ENCODE results near the gene PMEL. TPM values are rescaled to one million over a fixed set of nuclear protein-coding genes. Genes with fewer than 3 reads are reported as not detected.

The PMEL gene
- total RNA-seq, 1 experiment from 2014 or later = 1.2 TPM

DNA sequence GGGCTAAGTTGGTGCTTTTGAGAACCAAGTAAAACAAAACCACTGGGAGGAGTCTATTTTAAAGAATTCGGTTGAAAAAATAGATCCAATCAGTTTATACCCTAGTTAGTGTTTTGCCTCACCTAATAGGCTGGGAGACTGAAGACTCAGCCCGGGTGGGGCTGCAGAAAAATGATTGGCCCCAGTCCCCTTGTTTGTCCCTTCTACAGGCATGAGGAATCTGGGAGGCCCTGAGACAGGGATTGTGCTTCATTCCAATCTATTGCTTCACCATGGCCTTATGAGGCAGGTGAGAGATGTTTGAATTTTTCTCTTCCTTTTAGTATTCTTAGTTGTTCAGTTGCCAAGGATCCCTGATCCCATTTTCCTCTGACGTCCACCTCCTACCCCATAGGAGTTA lies 6.2 kb upstream of the PMEL start:
- intact Hi-C loops (cut with micrococcal nuclease; ENCODE audit: unreplicated experiment) (no loop called here), in situ Hi-C loops (cut with HindIII; ENCODE audit: low pct_unique_long_range_greater_than_20kb, low sequenced_read_pairs) (no loop called here)
- no TSS peak for BruUV-seq (replicated peaks)
- TF ChIP-seq SIN3A (IDR thresholded peaks at IDR 0.05; ENCODE audit: borderline replicate concordance, insufficient read depth, low read depth, low read length) (no peak), POLR2AphosphoS5 (IDR thresholded peaks at IDR 0.05; ENCODE audit: low read depth, low read length) (no peak), TCF7L2 (IDR thresholded peaks at IDR 0.05; ENCODE audit: low read depth, low read length) (no peak)
- Histone ChIP-seq H3K4me3 (ENCODE audit: low read depth in 2 of 2, low read length in 2 of 2) (no peak overlapping the region), H3K36me3 (ENCODE audit: control insufficient read depth, insufficient read depth, low read length) (peaks cover 8% of the 10 kb centered on the region), H3K27me3 (ENCODE audit: control insufficient read depth, insufficient read depth, low read length) (no peaks in the 10 kb centered on the region), H3K27ac (ENCODE audit: low read length) (no peak overlapping the region; the same call in 1 of the 2 replicates), H3K9me3 (ENCODE audit: control insufficient read depth, insufficient read depth, low read depth, low read length) (no peaks in the 10 kb centered on the region), H3K4me1 (ENCODE audit: control insufficient read depth, insufficient read depth, low read length) (peaks cover 25% of the 10 kb centered on the region)
- ATAC-seq (no peak), DNase-seq (ENCODE audit: low read depth, low spot score) (no peak)
- ChIA-PET CTCF (no interaction called here), POLR2A (no interaction called here)

DNA sequence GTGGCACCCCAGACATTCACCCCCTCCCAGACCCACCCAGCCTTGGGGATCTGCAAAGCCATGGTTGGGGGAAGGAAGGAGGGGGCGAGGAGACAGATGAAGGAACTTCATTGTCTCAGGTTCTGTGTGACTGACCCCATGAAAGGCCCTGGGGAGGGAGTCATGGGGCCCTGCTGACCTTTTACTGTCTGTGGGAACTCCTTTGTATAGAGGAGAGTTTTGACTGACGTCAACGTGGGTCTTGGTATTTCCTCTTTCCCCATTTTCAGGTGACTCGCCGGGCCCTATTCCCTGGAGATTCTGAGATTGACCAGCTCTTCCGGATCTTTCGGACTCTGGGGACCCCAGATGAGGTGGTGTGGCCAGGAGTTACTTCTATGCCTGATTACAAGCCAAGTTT lies 4.9 kb upstream of the PMEL start:
- intact Hi-C loops (cut with micrococcal nuclease; ENCODE audit: unreplicated experiment) = no loop called here
- BruUV-seq (replicated peaks) = no TSS peak
- in situ Hi-C loops (cut with HindIII; ENCODE audit: low pct_unique_long_range_greater_than_20kb, low sequenced_read_pairs) = no loop called here

More for the DNA sequence above, 4.9 kb upstream of the PMEL start:
- Histone ChIP-seq H3K9me3 (ENCODE audit: control insufficient read depth, insufficient read depth, low read depth, low read length) (no peaks in the 10 kb centered on the region), H3K36me3 (ENCODE audit: control insufficient read depth, insufficient read depth, low read length) (peaks cover 11% of the 10 kb centered on the region), H3K4me1 (ENCODE audit: control insufficient read depth, insufficient read depth, low read length) (peaks cover 31% of the 10 kb centered on the region), H3K4me3 (ENCODE audit: low read depth in 2 of 2, low read length in 2 of 2) (no peak overlapping the region), H3K27me3 (ENCODE audit: control insufficient read depth, insufficient read depth, low read length) (no peaks in the 10 kb centered on the region), H3K27ac (ENCODE audit: low read length) (no peak overlapping the region)
- TF ChIP-seq, protein P1, sequence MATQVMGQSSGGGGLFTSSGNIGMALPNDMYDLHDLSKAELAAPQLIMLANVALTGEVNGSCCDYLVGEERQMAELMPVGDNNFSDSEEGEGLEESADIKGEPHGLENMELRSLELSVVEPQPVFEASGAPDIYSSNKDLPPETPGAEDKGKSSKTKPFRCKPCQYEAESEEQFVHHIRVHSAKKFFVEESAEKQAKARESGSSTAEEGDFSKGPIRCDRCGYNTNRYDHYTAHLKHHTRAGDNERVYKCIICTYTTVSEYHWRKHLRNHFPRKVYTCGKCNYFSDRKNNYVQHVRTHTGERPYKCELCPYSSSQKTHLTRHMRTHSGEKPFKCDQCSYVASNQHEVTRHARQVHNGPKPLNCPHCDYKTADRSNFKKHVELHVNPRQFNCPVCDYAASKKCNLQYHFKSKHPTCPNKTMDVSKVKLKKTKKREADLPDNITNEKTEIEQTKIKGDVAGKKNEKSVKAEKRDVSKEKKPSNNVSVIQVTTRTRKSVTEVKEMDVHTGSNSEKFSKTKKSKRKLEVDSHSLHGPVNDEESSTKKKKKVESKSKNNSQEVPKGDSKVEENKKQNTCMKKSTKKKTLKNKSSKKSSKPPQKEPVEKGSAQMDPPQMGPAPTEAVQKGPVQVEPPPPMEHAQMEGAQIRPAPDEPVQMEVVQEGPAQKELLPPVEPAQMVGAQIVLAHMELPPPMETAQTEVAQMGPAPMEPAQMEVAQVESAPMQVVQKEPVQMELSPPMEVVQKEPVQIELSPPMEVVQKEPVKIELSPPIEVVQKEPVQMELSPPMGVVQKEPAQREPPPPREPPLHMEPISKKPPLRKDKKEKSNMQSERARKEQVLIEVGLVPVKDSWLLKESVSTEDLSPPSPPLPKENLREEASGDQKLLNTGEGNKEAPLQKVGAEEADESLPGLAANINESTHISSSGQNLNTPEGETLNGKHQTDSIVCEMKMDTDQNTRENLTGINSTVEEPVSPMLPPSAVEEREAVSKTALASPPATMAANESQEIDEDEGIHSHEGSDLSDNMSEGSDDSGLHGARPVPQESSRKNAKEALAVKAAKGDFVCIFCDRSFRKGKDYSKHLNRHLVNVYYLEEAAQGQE (IDR thresholded peaks at IDR 0.05; ENCODE audit: insufficient read depth in 1 of 2, low read depth in 2 of 2, low read length in 1 of 2) = no peak
- no peak for TF ChIP-seq SIN3A (IDR thresholded peaks at IDR 0.05; ENCODE audit: borderline replicate concordance, insufficient read depth, low read depth, low read length)
- TF ChIP-seq TCF7L2 (IDR thresholded peaks at IDR 0.05; ENCODE audit: low read depth, low read length) = no peak
- TF ChIP-seq POLR2AphosphoS5 (IDR thresholded peaks at IDR 0.05; ENCODE audit: low read depth, low read length) = no peak
- TF ChIP-seq, protein P2, sequence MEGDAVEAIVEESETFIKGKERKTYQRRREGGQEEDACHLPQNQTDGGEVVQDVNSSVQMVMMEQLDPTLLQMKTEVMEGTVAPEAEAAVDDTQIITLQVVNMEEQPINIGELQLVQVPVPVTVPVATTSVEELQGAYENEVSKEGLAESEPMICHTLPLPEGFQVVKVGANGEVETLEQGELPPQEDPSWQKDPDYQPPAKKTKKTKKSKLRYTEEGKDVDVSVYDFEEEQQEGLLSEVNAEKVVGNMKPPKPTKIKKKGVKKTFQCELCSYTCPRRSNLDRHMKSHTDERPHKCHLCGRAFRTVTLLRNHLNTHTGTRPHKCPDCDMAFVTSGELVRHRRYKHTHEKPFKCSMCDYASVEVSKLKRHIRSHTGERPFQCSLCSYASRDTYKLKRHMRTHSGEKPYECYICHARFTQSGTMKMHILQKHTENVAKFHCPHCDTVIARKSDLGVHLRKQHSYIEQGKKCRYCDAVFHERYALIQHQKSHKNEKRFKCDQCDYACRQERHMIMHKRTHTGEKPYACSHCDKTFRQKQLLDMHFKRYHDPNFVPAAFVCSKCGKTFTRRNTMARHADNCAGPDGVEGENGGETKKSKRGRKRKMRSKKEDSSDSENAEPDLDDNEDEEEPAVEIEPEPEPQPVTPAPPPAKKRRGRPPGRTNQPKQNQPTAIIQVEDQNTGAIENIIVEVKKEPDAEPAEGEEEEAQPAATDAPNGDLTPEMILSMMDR (IDR thresholded peaks at IDR 0.05) = no peak
- POLR2A ChIA-PET = no interaction called here
- CTCF ChIA-PET = no interaction called here
- no peak for DNase-seq (ENCODE audit: low read depth, low spot score)
- no peak for ATAC-seq
